GM18505 (cell line): ENCODE results near the gene CISD2.
"Not testable (repeated sequence)": the region's sequence is repeated elsewhere in the genome, so short reads cannot be mapped to it uniquely, and the experiment has no call there.

ENCODE experiments used
- ATAC-seq: cut with Tn5 transposase; IDR thresholded peaks from one replicate; pipeline ENCODE4 v1.9.1; 2021; ENCODE audit not compliant: unreplicated experiment
- POLR2A ChIP-seq: IDR thresholded peaks from 4 replicates; pipeline ENCODE4 v1.6.1; 2011; ENCODE audit warnings: borderline replicate concordance; ENCODE audit not compliant: insufficient read depth, insufficient read length; ENCODE audit errors: extremely low read depth

Gene CISD2

DNA sequence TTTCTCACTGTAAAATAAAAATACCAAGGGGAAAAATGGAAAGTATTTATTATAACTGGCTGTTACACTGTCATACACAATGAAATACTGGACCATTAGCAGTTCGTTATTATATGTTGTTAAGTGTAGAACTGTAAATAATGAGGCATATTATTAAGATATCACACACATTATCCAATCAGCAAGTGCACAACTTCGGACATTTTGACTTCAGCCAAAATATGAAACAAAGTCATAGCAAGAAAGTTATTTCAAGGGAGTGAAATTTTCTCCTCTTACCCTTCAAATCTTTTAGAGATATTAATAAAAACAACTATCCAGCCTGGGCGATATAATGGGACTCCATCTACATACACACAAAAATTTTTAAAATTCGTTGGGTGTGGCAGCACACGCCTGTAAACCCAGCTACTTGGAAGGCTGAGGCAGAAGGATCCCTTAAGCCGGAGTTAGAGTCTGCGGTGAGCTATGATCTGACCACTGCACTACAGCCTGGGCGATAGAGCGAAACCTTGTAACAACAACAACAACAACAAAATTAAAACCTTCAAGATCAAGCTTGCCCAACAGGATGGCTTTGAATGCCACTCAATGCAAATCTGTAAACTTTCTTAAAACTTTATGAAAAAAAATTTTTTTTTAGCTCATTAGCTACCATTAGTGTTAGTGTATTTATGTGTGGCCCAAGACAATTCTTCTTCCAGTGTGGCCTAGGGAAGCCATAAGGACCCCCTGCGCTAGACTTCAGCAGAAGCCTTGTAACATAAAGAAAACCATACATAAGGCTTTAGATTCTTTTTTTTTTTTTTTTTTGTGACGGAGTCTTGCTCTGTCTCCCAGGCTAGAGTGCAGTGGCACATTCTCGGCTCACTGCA lies 1.3 kb upstream of the CISD2 start:
- ATAC-seq = no peak
- TF ChIP-seq POLR2A = no peak

DNA sequence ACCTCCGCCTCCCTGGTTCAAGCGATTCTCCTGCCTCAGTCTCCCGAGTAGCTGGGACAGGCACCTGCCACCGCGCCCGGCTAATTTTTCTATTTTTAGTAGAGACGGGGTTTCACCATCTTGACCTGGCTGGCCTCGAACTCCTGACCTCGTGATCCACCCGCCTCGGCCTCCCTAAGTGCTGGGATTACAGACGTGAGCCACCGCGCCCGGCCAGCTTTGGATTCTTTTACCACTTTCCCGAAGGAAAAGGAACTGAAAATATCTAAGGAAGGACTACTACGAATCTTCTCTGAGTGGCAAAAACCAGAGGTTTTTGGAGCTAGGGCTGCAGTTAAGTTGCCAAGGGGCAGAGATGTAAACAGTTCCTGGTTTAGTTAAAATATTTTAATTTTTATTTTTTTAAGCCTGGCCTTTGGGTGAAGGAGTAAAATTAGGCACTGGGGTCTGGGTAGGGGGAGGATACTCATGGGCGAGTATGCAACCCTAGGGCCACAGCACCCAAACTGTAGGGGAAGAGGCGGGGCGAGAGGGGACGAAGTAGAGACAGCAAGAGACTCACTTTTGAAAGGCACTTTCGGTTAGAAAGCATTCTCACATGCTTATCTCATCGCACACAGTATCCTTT lies 525 bp upstream of the CISD2 start:
- no peak for TF ChIP-seq POLR2A
- peak; percentile 45 for ATAC-seq

DNA sequence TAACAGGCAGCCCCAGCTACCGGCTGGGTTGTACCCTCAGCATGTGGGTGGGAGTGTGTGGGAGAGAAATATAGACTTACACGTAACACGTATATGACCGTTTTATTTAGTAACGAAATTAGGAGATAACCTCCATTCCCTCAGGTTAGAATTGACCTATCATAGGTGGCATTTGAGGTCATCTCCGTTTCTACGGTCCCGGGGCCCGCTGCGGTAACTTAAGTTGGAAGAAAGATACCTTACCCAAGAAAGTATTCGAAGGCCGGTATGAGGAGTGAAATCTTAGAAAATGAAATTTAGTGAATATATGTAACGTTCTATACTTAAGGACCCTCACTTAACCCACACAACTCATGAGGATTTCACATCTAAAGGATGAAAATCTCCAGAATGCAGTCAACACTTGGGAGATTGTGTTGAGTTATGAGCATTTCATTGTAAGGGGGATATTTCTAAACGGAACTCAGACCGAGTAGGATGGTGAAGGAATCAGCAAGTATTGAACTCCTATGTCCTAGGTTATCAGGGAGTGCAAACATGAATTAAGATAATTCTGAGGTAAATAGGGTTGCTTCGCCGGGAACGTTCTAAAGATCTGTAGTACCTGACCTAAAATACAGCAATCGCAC lies 891 bp downstream of the CISD2 start:
- no peak for TF ChIP-seq POLR2A
- peak; percentile 24 for ATAC-seq

DNA sequence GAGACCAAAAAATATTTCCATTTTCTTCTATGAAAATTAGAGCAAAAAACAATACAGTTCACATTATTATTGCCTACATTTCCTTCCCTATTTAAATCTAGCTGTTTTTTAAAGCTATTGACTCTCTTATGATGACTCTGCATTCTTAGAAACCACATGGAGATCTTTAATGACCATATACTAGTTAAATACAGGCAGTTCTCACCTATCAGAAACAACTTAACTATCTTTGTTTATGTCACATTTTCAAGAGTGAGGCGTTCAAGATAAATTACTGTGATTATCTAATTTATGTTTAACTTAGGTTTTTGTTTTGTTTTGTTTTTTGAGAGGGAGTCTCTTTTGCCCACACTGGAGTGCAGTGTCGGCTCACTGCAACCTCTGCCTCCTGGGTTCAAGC lies 3.0 kb downstream of the CISD2 start:
- TF ChIP-seq POLR2A = no peak
- no peak for ATAC-seq

DNA sequence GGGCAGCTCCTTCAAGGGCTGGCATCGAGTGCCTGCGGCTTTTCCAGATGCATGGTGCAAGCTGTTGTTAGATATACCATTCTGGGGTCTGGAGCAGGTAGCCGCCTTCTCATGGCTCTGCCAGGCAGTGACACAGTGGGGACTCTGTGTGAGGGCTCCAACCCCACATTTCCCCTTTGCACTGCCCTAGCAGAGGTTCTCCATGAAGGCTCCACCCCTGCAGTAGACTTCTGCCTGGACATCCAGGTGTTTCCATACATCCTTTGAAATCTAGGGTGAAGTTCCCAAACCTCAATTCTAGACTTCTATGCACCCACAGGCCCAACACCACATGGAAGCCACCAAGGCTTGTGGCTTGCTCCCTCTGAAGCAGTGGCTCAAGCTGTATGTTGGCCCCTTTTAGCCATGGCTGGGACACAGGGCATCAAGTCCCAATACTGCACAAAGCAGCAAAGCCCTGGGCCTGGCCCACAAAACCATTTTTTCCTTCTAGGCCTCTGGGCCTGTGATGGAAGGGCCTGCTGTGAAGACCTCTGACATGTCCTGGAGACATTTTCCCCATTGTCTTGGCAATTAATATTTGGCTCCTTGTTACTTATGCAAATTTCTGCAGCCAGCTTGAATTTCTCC lies 8.8 kb downstream of the CISD2 start:
- ATAC-seq = not testable (repeated sequence)

DNA sequence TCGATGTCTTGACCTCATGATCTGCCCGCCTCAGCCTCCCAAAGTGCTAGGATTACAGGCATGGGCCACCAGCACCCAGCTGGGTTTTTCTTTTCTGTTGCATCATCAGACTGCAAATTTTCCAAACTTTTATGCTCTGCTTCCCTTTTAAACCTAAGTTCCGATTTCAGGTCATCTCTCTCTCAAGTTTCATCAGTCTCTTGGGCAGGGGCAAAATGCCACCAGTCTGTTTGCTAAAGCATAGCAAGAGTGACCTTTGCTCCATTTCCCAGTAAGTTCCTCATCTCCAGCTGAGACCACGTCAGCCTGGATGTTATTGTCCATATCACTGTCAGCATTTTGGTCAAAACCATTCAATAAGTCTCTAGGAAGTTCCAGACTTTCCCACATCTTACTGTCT lies 9.6 kb downstream of the CISD2 start:
- ATAC-seq = not testable (repeated sequence)

DNA sequence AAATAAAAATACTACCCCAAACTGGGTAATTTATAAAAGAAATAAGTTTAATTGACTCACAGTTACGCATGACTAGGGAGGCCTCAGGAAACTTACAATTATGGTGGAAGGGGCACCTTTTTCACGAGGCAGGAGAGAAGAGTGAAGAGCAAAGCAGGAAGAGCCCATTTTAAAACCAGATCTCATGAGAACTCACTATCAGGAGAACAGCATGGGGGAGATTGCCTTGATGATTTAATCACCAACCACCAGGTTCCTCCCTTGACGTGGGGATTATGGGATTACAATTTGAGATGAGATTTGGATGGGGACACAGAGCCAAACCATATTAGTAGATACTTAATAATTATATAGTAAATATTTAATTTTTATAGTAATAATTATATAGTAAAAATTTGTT lies 10.1 kb downstream of the CISD2 start:
- no peak for ATAC-seq
- TF ChIP-seq POLR2A = no peak

DNA sequence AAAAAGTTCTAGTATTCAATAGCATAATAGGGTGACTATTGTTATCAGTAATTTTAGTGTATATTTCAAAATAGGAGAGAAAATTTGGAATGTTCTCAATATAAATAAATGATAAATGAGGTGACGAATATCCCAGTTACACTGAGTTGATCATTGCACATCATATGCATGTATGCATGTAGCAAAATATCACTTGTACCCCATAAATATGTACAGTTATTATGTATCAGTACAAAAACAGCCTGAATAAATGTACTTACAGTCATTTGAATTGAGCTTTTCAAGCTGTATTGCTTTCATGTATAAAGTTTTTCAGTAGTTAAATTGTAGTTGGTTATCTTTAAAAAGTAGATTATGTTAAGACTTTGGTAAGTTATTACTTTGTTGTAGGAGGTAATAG lies 12.6 kb downstream of the CISD2 start:
- no peak for TF ChIP-seq POLR2A
- no peak for ATAC-seq

DNA sequence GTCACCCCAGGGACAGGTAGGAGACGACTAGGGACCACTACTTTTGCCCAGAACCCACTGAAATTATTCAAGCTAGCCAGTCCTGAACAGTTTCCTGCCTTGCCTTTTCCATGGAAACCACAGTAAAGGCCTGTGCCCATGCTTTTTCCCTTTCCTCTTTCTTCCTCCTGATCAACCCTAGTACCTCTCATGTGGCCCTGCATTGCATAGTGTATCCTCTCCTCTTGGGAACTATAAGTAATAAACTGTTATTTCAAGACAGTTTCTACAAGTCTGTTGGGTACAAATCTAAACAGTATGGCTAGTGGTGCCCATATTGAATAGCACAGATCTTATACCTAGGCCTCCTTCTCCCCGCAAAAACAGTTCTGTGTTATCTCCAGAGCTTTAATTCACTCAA lies 14.5 kb downstream of the CISD2 start:
- TF ChIP-seq POLR2A = no peak
- no peak for ATAC-seq

DNA sequence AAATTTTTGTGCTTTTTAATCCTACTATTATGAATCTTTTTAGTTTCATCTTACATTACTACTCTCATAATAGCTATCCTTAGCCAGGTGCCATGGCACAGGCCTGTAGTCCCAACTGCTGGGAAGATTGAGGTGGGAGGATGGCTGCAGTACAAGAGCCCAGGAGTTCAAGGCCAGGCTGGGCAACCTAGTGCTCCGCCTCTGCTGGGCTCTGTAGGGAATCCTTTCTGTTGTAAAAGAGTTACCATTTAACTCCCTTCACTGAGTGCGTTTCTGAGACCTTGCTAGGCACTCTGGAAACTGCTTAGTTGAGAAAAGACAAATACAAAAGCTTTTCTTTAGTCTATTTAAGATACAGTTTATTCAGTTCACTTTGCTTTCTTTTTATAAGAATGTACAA lies 19.8 kb downstream of the CISD2 start:
- ATAC-seq = not testable (repeated sequence)

DNA sequence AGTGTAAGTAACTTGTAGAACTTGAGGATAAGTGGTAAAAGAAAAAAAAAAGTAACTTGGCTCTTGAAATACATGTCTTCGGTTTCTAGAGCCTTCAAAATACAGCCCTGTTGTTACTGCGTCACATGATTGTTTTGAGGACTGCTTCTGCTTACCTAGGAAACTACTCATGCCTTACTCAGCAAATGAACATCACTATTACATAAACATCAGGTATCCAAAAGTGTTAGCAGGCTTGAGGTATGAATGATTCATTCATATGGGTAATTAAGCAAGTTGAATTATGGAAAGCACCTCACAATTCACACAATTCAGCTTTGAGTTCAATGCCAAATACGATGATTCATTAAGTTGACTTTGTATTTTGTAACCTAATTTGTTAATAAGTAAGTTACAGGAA lies 21.1 kb downstream of the CISD2 start:
- ATAC-seq = not testable (repeated sequence)

DNA sequence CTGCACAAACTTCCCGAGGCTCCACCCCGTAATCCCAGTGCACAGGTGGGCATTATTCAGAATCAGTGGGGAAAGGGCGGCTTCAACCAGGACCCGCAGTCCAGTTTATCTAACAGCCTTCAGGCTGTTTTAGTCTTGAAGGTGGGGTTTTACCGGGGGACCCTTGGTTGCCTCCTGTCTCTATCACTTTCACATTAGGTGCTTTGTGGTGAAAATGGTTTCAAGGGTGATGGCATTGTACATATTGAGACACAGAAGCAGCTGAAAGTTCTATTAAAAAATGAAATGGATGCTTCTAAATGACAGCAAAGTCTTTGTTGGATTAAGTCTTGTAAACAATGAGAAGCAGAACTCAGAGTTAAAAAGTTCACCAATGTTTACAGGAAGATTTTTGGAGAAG lies 27.8 kb downstream of the CISD2 start:
- ATAC-seq = not testable (repeated sequence)

DNA sequence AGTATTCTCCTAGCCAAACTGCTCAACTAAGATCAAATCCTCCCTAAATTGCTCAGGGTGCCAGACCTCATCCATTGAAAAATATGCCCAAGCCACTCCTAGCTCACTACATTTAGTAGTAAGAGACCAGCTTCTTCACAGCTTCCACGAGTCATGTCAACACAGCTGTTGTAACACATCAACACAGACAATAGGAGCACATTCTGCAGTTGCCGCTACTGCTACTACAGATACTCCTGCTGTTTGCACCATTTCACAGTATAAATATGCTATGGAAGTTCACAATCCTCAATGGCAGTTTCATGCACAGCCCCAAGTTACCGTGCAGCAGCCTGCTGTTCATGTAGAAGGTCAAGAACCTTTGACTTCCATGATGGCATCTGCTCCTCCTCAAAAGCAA lies 28.8 kb downstream of the CISD2 start:
- not testable (repeated sequence) for ATAC-seq

DNA sequence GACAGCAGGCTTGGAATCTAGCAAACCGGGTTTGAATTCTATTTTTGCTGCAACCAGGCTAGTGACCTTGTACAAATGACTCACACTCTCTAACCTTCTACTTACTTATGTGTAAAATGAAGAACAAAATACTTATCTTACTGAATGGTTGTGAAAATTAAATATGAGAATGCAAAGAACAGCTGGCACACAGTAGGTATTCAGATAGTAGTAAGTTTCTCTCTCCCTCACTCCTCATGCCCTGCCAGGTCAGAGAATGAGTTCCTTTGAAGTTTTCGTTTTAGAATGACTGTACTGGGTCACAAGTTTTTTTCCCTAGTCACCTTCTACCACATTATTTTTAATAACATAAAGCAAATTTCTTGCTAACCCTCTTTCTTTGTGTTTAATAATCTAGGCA lies 33.0 kb downstream of the CISD2 start:
- no peak for ATAC-seq
- no peak for TF ChIP-seq POLR2A
